SK-N-SH (cell line): ENCODE data around the gene MCUB. TPM values are rescaled to one million over a fixed set of nuclear protein-coding genes. Genes with fewer than 3 reads are reported as not detected.

Source experiments
- CTCF ChIA-PET: fragments of 300-600, 350-600 bp; formaldehyde crosslinking; extraction: SDS; loops from one replicate; lab custom pipeline; 2021; lab: Yijun Ruan, JAX
- POLR2A ChIA-PET: fragments of 350-600 bp; sonication (Branson Sonifier 250); formaldehyde crosslinking; extraction: SDS; loops from one replicate; lab custom pipeline; 2020; ENCODE audit warnings: antibody characterized with exemption, inconsistent platforms; lab: Yijun Ruan, JAX
- DNase-seq: peaks from one replicate; pipeline ENCODE4 v3.0.0; 2012
- H2AFZ ChIP-seq: fragments of 200-600 bp; sonication (generic); 2 replicates; pipeline ENCODE4 v1.8.1; 2016; ENCODE audit warnings: antibody characterized with exemption, mild to moderate bottlenecking, low read depth
- H3F3A ChIP-seq: fragments of 200-600 bp; sonication (generic); replicated peaks from 2 replicates; pipeline ENCODE3; 2016; ENCODE audit warnings: antibody characterized with exemption, mild to moderate bottlenecking; ENCODE audit not compliant: insufficient read depth
- H3K27ac ChIP-seq, 2 experiments: fragments of 200-500 bp in 1 of 2; fragments of 200-600 bp in 1 of 2; sonication (Bioruptor generic) in 1 of 2; sonication (generic), shearing (Covaris generic) in 1 of 2; 2 replicates each; pipeline versions ENCODE4 v1.5.1 to v1.6.1; 2014 to 2016; ENCODE audit warnings: low read depth in 2 of 2, inconsistent platforms in 1 of 2, low read length in 1 of 2, mild to moderate bottlenecking in 1 of 2, mixed read lengths in 1 of 2
- H3K27me3 ChIP-seq: fragments of 200-600 bp; sonication (generic), shearing (Covaris generic); 2 replicates; pipeline ENCODE4 v1.6.1; 2016; ENCODE audit warnings: mixed run types; ENCODE audit not compliant: insufficient read depth
- H3K36me3 ChIP-seq, 2 experiments: fragments of 200-500 bp in 1 of 2; fragments of 200-600 bp in 1 of 2; sonication (Bioruptor generic) in 1 of 2; sonication (generic) in 1 of 2; replicated peaks in 1 of 2; 2 replicates each; pipeline versions ENCODE3 to v1.5.1; 2014 to 2016; ENCODE audit warnings: low read length in 1 of 2, mild to moderate bottlenecking in 1 of 2; ENCODE audit not compliant: insufficient read depth in 2 of 2, control insufficient read depth in 1 of 2
- H3K4me1 ChIP-seq, 2 experiments: fragments of 200-500 bp in 1 of 2; fragments of 200-600 bp in 1 of 2; sonication (Bioruptor generic) in 1 of 2; sonication (generic), shearing (Covaris generic) in 1 of 2; 2 replicates each; pipeline versions ENCODE4 v1.5.1 to v1.6.1; 2014 to 2016; ENCODE audit warnings: low read depth in 1 of 2, low read length in 1 of 2, mixed run types in 1 of 2; ENCODE audit not compliant: insufficient read depth in 2 of 2, control insufficient read depth in 1 of 2
- H3K4me2 ChIP-seq: fragments of 200-600 bp; sonication (generic), shearing (Covaris generic); 2 replicates; pipeline ENCODE4 v1.6.1; 2017; ENCODE audit warnings: mixed run types
- H3K4me3 ChIP-seq, 2 experiments: fragments of 200-500 bp in 1 of 2; fragments of 200-600 bp in 1 of 2; sonication (Bioruptor generic) in 1 of 2; sonication (generic), shearing (Covaris generic) in 1 of 2; 2 replicates each; pipeline versions ENCODE4 v1.5.1 to v1.8.1; 2014 to 2016; ENCODE audit warnings: low read depth in 2 of 2, inconsistent platforms in 1 of 2, low read length in 1 of 2, mild to moderate bottlenecking in 1 of 2, mixed read lengths in 1 of 2, moderate library complexity in 1 of 2
- H3K79me2 ChIP-seq: fragments of 200-600 bp; sonication (generic); 2 replicates; pipeline ENCODE4 v1.8.1; 2017; ENCODE audit warnings: mild to moderate bottlenecking; ENCODE audit not compliant: insufficient read depth
- H3K9ac ChIP-seq: fragments of 200-600 bp; sonication (generic); 2 replicates; pipeline ENCODE4 v1.6.1; 2017; ENCODE audit warnings: mixed run types
- H3K9me2 ChIP-seq: fragments of 200-600 bp; sonication (generic); 2 replicates; pipeline ENCODE4 v1.6.1; 2017; ENCODE audit warnings: mixed run types
- H3K9me3 ChIP-seq: fragments of 200-600 bp; sonication (generic); 2 replicates; pipeline ENCODE4 v1.6.1; 2017; ENCODE audit warnings: mixed run types, mild to moderate bottlenecking, moderate library complexity
- H4K20me1 ChIP-seq: fragments of 200-600 bp; sonication (generic); 2 replicates; pipeline ENCODE4 v1.6.1; 2017; ENCODE audit warnings: mild to moderate bottlenecking, mixed run types; ENCODE audit not compliant: insufficient read depth
- ELF1 ChIP-seq: IDR thresholded peaks from 2 replicates; pipeline ENCODE4 v1.4.0; 2012
- EP300 ChIP-seq, 2 experiments: IDR thresholded peaks; 2 replicates each; pipeline versions ENCODE4 v1.4.0 to v1.6.1; 2012; ENCODE audit warnings: borderline replicate concordance in 1 of 2, low read depth in 1 of 2, low read length in 1 of 2
- EZH2phosphoT487 ChIP-seq: fragments of 200-600 bp; sonication (generic); IDR thresholded peaks from 2 replicates; pipeline ENCODE4 v1.6.1; 2017; ENCODE audit warnings: low read depth, mixed run types, mild to moderate bottlenecking, antibody characterized with exemption, moderate library complexity, borderline replicate concordance
- FOSL2 ChIP-seq: IDR thresholded peaks from 2 replicates; pipeline ENCODE4 v1.4.0; 2012; ENCODE audit warnings: low read depth, mild to moderate bottlenecking, moderate library complexity, borderline replicate concordance
- FOXM1 ChIP-seq: IDR thresholded peaks from 2 replicates; pipeline ENCODE4 v1.4.0; 2012; ENCODE audit warnings: low read depth, mild to moderate bottlenecking
- GABPA ChIP-seq: IDR thresholded peaks from 2 replicates; pipeline ENCODE4 v1.4.0; 2012; ENCODE audit warnings: low read depth, mild to moderate bottlenecking
- MXI1 ChIP-seq: IDR thresholded peaks from 2 replicates; pipeline ENCODE4 v1.6.1; 2012; ENCODE audit warnings: mild to moderate bottlenecking, low read depth, low read length, improper control_type of control experiment
- NRF1 ChIP-seq: IDR thresholded peaks from 2 replicates; pipeline ENCODE4 v1.6.1; 2012; ENCODE audit warnings: low read depth, mild to moderate bottlenecking, low read length
- POLR2AphosphoS5 ChIP-seq: IDR thresholded peaks from 2 replicates; pipeline ENCODE4 v1.6.1; 2012; ENCODE audit warnings: low read depth, low read length
- RAD21 ChIP-seq: IDR thresholded peaks from 2 replicates; pipeline ENCODE4 v1.6.1; 2012; ENCODE audit warnings: mild to moderate bottlenecking, low read length
- RXRA ChIP-seq: IDR thresholded peaks from 2 replicates; pipeline ENCODE4 v1.4.0; 2012; ENCODE audit warnings: low read depth, mild to moderate bottlenecking, borderline replicate concordance
- SIN3A ChIP-seq: IDR thresholded peaks from 2 replicates; pipeline ENCODE4 v1.6.1; 2012; ENCODE audit warnings: low read depth, mild to moderate bottlenecking, low read length, moderate library complexity, borderline replicate concordance
- TAF1 ChIP-seq: IDR thresholded peaks from 2 replicates; pipeline ENCODE4 v1.6.1; 2012; ENCODE audit warnings: low read depth, mild to moderate bottlenecking, low read length, moderate library complexity, borderline replicate concordance
- WGBS: methylation state at CpG from one replicate; pipeline ENCODE4 v1.1.6; 2017; ENCODE audit warnings: low lambda C conversion rate; 5-methylcytosine and 5-hydroxymethylcytosine counted together
- polyA plus RNA-seq, 3 experiments: library from polyadenylated mRNA; depleted of rRNA; stranded (reverse); fragments of >200 nt; gene quantifications; 2 replicates each; pipeline ENCODE4 v1.2.3, GENCODE V29; 2012
- TF ChIP-seq, protein P1 (sequence below): IDR thresholded peaks from 2 replicates; pipeline ENCODE4 v1.6.1; 2012; ENCODE audit warnings: mild to moderate bottlenecking, low read depth, low read length, moderate library complexity
- TF ChIP-seq, protein P2 (sequence below): IDR thresholded peaks from 2 replicates; pipeline ENCODE4 v1.4.0; 2012; ENCODE audit warnings: low read depth
- TF ChIP-seq, protein P3 (sequence below): IDR thresholded peaks from 2 replicates; pipeline ENCODE4 v1.4.0; 2012; ENCODE audit warnings: low read depth, borderline replicate concordance
- TF ChIP-seq, protein P4 (sequence below): fragments of 200-600 bp; sonication (generic); IDR thresholded peaks from 2 replicates; pipeline ENCODE4 v1.6.1; 2017; ENCODE audit warnings: antibody characterized with exemption, mild to moderate bottlenecking, moderate library complexity
- TF ChIP-seq, protein P5 (sequence below): fragments of 150-350 bp; IDR thresholded peaks from 2 replicates; pipeline ENCODE4 v1.6.1; 2017; ENCODE audit warnings: antibody characterized with exemption, low read length, low read depth, borderline replicate concordance
- TF ChIP-seq, protein P6 (sequence below): IDR thresholded peaks from 2 replicates; pipeline ENCODE4; 2012

MCUB gene
- polyA plus RNA-seq, 1 of the 3 experiments (the other 2 are of a cell fraction) = 39.3 TPM

DNA sequence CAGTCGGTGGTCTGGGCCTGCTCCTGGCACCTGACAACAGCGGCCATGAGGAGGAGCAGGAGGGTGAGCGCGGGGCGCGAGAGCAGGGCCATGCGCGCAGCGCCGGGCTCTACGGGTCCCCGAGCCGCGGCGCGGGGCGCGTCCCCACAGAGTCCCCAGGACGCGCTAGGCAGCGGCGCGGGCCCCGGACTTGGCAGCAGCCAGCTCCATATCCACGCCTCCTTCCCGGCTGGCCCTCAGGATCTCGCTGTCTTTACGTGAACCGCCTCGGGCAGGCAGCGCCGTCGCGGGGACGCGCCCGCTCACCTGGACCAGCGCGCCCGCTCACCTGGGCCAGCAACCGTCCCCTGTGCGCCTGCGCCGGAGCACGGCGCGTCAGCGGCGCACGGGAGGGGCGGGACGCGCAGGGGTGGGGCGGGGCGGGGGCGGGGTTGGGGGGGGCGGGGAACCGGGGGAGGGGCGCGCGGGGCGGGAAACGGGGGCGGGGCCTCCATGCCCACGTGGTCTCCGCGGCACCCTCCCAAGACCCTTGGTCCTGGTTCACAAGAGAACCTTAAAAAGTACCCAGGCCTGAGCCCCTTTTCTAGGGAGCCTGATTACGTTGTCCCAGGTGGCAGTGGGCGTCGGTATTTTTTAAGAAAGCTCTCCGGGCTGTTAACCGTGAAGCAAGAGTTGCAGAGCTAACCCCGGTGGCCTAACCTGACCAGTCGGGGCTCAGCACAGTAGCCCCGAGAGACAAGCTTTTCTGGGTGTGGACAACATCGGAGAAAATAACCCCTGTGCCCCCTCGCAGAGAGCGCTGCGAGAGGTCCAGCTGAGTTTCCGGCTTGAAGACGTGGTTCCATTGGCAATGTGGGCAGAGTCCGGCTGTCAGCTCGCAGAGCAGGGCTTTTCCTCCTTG lies 169.9 kb downstream of the MCUB start, which contains the start of gene PLA2G12A:
PLA2G12A (minus strand) TSS at position 353 of the 901 bp plus-strand sequence; CDS start at position 92, 261 bp downstream.
- peak within 1 kb of the TSS; percentile 44 to 52; a peak in 2 of 4 replicates for H3K27ac ChIP-seq
- CTCF ChIA-PET = interaction anchor here (1.0 to 1.9 kb wide), 4 partner anchors 15 to 304 kb away, joined by 3 to 4 read pairs (median 4); partner anchors contain the start of gene SEC24B
- peak within 1 kb of the TSS; percentile 96 for H2AFZ ChIP-seq
- peak within 1 kb of the TSS; percentile 64 for H3K9ac ChIP-seq
- no peak for TF ChIP-seq FOSL2
- TF ChIP-seq ELF1 = no peak
- TF ChIP-seq, protein P1, sequence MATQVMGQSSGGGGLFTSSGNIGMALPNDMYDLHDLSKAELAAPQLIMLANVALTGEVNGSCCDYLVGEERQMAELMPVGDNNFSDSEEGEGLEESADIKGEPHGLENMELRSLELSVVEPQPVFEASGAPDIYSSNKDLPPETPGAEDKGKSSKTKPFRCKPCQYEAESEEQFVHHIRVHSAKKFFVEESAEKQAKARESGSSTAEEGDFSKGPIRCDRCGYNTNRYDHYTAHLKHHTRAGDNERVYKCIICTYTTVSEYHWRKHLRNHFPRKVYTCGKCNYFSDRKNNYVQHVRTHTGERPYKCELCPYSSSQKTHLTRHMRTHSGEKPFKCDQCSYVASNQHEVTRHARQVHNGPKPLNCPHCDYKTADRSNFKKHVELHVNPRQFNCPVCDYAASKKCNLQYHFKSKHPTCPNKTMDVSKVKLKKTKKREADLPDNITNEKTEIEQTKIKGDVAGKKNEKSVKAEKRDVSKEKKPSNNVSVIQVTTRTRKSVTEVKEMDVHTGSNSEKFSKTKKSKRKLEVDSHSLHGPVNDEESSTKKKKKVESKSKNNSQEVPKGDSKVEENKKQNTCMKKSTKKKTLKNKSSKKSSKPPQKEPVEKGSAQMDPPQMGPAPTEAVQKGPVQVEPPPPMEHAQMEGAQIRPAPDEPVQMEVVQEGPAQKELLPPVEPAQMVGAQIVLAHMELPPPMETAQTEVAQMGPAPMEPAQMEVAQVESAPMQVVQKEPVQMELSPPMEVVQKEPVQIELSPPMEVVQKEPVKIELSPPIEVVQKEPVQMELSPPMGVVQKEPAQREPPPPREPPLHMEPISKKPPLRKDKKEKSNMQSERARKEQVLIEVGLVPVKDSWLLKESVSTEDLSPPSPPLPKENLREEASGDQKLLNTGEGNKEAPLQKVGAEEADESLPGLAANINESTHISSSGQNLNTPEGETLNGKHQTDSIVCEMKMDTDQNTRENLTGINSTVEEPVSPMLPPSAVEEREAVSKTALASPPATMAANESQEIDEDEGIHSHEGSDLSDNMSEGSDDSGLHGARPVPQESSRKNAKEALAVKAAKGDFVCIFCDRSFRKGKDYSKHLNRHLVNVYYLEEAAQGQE = no peak
- no peak for TF ChIP-seq EP300 (IDR thresholded peaks at IDR 0.05; ENCODE audit: borderline replicate concordance in 1 of 2, low read depth in 1 of 2, low read length in 1 of 2)
- TF ChIP-seq FOXM1 = no peak
- no peak for TF ChIP-seq RAD21
- no peak for TF ChIP-seq SIN3A
- TF ChIP-seq, protein P2, sequence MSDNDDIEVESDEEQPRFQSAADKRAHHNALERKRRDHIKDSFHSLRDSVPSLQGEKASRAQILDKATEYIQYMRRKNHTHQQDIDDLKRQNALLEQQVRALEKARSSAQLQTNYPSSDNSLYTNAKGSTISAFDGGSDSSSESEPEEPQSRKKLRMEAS = peak; percentile 66
- TF ChIP-seq POLR2AphosphoS5 = no peak
- TF ChIP-seq, protein P3, sequence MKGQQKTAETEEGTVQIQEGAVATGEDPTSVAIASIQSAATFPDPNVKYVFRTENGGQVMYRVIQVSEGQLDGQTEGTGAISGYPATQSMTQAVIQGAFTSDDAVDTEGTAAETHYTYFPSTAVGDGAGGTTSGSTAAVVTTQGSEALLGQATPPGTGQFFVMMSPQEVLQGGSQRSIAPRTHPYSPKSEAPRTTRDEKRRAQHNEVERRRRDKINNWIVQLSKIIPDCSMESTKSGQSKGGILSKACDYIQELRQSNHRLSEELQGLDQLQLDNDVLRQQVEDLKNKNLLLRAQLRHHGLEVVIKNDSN = peak; percentile 80; the same call in 1 of the 2 replicates
- peak; percentile 80 for TF ChIP-seq MXI1
- TF ChIP-seq RXRA = no peak
- TF ChIP-seq EZH2phosphoT487 = no peak
- peak; percentile 81 for TF ChIP-seq NRF1
- TF ChIP-seq, protein P4, sequence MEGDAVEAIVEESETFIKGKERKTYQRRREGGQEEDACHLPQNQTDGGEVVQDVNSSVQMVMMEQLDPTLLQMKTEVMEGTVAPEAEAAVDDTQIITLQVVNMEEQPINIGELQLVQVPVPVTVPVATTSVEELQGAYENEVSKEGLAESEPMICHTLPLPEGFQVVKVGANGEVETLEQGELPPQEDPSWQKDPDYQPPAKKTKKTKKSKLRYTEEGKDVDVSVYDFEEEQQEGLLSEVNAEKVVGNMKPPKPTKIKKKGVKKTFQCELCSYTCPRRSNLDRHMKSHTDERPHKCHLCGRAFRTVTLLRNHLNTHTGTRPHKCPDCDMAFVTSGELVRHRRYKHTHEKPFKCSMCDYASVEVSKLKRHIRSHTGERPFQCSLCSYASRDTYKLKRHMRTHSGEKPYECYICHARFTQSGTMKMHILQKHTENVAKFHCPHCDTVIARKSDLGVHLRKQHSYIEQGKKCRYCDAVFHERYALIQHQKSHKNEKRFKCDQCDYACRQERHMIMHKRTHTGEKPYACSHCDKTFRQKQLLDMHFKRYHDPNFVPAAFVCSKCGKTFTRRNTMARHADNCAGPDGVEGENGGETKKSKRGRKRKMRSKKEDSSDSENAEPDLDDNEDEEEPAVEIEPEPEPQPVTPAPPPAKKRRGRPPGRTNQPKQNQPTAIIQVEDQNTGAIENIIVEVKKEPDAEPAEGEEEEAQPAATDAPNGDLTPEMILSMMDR = no peak
- TF ChIP-seq, protein P5, sequence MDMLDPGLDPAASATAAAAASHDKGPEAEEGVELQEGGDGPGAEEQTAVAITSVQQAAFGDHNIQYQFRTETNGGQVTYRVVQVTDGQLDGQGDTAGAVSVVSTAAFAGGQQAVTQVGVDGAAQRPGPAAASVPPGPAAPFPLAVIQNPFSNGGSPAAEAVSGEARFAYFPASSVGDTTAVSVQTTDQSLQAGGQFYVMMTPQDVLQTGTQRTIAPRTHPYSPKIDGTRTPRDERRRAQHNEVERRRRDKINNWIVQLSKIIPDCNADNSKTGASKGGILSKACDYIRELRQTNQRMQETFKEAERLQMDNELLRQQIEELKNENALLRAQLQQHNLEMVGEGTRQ = peak; percentile 26; the same call in 1 of the 2 replicates
- TF ChIP-seq, protein P6, sequence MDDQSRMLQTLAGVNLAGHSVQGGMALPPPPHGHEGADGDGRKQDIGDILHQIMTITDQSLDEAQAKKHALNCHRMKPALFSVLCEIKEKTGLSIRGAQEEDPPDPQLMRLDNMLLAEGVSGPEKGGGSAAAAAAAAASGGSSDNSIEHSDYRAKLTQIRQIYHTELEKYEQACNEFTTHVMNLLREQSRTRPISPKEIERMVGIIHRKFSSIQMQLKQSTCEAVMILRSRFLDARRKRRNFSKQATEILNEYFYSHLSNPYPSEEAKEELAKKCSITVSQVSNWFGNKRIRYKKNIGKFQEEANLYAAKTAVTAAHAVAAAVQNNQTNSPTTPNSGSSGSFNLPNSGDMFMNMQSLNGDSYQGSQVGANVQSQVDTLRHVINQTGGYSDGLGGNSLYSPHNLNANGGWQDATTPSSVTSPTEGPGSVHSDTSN = no peak
- TF ChIP-seq GABPA = no peak
- no peak for TF ChIP-seq TAF1
- peak; percentile 96 for DNase-seq
- peak within 1 kb of the TSS; percentile 92 for H3K4me2 ChIP-seq
- no peaks in the 10 kb centered on the region for H3K9me2 ChIP-seq
- 0% methylated on average over 10 of the region's 83 CpGs for WGBS
- peaks cover 2 to 6% of the 10 kb centered on the region in 2 experiments for H3K36me3 ChIP-seq
- H3K4me3 ChIP-seq = peak within 1 kb of the TSS; percentile 88 to 92
- POLR2A ChIA-PET = no interaction called here
- H3K4me1 ChIP-seq = peaks cover 0 to 4% of the 10 kb centered on the region in 2 experiments; a peak in 2 of 4 replicates
- H3K9me3 ChIP-seq = no peaks in the 10 kb centered on the region
- no peaks in the 10 kb centered on the region for H4K20me1 ChIP-seq
- H3K27me3 ChIP-seq = no peaks in the 10 kb centered on the region
- H3K79me2 ChIP-seq = peaks cover 17% of the 10 kb centered on the region
- H3F3A ChIP-seq = no peaks in the 10 kb centered on the region
